PC-9 (cell line): ENCODE results near the gene RUVBL2.

Source experiments
- EZH2 ChIP-seq: fragments of 200-600 bp; sonication (generic); IDR thresholded peaks from 2 replicates; pipeline ENCODE4 v1.8.0; 2017; ENCODE audit warnings: antibody characterized with exemption, low read depth
- TF ChIP-seq, protein P1 (sequence below): fragments of 200-600 bp; sonication (generic); conservative IDR thresholded peaks from 2 replicates; pipeline ENCODE4 v1.6.1; 2017; ENCODE audit warnings: mixed run types, antibody characterized with exemption, mild to moderate bottlenecking, moderate library complexity

DNA sequence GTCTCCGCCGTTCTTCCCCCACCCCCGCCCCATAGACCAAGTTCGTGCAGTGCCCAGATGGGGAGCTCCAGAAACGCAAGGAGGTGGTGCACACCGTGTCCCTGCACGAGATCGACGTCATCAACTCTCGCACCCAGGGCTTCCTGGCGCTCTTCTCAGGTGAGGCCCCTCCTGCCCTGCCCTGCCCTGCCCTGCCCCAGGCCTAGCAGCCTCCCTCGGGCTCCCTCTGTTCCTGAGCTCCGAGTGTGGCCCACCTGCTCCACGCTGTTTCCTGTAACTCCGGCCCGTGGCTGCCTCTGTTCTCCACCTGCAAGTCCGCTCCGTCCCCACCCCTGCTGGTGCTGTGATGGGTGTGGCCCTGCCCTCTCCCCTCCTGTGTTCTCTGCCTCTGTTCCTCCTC is 16.8 kb downstream of the RUVBL2 start:
- TF ChIP-seq, protein P1, sequence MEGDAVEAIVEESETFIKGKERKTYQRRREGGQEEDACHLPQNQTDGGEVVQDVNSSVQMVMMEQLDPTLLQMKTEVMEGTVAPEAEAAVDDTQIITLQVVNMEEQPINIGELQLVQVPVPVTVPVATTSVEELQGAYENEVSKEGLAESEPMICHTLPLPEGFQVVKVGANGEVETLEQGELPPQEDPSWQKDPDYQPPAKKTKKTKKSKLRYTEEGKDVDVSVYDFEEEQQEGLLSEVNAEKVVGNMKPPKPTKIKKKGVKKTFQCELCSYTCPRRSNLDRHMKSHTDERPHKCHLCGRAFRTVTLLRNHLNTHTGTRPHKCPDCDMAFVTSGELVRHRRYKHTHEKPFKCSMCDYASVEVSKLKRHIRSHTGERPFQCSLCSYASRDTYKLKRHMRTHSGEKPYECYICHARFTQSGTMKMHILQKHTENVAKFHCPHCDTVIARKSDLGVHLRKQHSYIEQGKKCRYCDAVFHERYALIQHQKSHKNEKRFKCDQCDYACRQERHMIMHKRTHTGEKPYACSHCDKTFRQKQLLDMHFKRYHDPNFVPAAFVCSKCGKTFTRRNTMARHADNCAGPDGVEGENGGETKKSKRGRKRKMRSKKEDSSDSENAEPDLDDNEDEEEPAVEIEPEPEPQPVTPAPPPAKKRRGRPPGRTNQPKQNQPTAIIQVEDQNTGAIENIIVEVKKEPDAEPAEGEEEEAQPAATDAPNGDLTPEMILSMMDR: no peak
- no peak for TF ChIP-seq EZH2
